Endometrial microvascular endothelial cells (primary cell): ENCODE measurements around the gene PTPRN2. TPM values are rescaled to one million over a fixed set of nuclear protein-coding genes. Genes with fewer than 3 reads are reported as not detected.

Experiments used
- in situ Hi-C: cut with HindIII; loops from 2 replicates; pipeline ENCODE4 v1.10.0; 2017; ENCODE audit warnings: low sequenced_read_pairs, low pct_unique_long_range_greater_than_20kb; ENCODE audit errors: inconsistent ontology term
- total RNA-seq: library from RNA; depleted of rRNA; stranded (reverse); fragments of >200 nt; gene quantifications from one replicate; pipeline ENCODE4 v1.2.3, GENCODE V29; 2015; ENCODE audit errors: inconsistent ontology term

PTPRN2 gene
- total RNA-seq, 1 donor from 2014 or later, result 13.3 TPM

- in situ Hi-C loops, result no loop called here
These were observed 780.1 kb downstream of the PTPRN2 start for GRCh38 chr7:157807510-157807909.

DNA sequence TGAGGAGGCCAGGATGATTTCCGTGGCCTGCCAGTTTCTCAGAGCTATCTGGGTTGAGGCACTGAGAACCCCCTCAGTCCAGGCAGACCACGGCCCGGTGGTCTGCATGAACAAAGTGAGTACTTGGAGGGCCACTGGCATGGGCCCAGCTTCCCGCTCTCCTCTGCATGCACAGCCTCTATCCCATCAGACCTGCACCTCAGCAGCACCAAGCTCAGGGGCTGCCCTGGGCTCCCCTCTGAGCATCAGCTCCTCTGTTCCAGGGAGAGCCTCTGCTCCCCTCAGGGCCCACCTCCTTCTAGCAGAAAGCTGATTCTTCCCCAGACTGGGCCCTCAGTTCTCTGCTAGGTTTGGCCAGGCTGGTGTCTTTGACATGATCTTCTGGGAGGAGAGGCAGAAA, 780.9 kb downstream of the PTPRN2 start:
- in situ Hi-C loops, result no loop called here

DNA sequence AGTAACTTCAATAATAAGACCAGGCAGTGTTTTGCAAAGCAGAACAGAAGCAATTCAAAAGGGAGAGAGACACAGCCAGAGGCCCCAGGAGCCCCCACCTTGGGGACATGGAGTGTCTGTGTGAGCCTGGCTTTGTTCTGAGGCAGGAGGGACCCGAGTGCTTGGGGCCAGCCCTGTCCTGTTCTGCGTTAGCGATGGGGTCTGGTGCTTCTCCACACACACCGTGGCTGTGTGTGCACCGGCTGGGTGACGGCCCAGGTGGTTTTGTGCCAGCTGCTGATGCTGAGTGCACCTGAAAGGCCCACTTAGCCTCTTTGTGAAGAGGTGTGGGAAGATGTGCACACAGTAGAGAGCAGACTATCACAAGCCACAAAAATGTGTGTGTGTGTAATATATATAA, 781.9 kb downstream of the PTPRN2 start:
- in situ Hi-C loops, result no loop called here

DNA sequence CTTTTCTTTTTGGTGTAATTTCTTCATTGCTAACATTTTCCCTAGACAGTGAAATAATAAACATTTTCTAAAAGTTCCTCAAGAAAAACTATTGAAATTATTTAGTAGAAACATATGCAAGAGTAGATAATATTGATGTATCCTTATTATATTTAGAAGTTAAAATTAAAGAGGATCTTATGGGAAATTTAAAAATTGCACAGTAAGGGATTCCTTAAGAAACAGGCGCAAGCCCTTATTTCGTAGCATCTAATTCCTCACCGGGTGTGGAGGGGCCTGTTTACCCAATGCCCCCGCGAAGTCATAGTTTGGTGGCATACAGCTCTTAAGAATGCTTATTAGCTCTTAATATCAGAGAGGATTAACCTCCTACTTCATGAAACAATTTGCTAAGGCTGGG, 783.7 kb downstream of the PTPRN2 start:
- in situ Hi-C loops, result no loop called here

- in situ Hi-C loops, result no loop called here
These were observed 785.5 kb downstream of the PTPRN2 start for GRCh38 chr7:157801971-157802675.

- in situ Hi-C loops, result no loop called here
These were observed 786.5 kb downstream of the PTPRN2 start for GRCh38 chr7:157801113-157801512.

DNA sequence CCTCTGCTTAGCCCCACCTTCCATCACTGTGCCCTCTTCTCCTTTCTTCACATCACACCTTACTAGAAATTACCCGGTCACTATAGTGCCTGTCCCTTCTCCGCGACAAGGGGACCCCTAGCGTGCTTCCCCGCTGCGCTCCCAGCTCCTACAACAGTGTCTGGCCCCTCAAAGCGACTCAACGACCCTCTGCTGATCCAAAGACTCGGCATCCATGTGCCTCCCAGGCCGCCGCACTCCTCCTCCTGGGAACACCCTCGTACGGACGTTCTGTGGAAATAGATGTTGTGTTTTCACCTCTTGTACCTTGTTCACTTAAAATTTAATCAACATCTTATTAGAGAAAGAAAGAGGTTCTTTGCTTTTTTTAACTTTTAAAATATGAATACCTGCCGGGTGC, 787.3 kb downstream of the PTPRN2 start:
- in situ Hi-C loops, result no loop called here

DNA sequence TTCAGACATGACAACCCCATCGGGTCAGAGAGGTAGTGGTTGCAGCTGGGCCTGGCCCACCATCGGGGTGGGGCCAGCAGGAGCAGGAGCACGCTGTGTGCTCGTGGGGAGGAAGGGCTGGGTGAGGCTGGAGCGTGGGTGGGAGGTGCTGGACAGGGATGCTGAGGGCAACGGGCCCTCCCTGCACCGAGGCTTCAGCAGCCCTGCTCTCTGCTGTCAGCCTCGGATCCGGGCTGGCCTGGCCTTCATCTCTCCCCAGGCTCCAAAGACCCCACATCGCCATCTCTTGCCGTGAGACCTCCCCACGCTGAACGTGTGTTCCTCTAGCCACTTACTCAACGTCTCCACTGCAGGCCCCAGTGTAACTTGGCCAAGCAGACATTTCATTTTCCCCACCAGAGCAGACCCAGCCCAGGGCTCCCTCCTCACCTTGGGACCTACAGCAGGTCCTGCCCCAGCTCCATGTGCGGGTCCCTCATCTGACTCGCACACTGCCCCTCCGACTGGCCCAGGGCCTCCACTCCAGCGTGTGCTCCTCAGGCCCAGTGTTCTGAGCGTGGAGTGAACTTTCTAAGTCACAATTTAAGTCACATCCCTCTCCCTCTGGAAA, 788.4 kb downstream of the PTPRN2 start:
- in situ Hi-C loops, result no loop called here

DNA sequence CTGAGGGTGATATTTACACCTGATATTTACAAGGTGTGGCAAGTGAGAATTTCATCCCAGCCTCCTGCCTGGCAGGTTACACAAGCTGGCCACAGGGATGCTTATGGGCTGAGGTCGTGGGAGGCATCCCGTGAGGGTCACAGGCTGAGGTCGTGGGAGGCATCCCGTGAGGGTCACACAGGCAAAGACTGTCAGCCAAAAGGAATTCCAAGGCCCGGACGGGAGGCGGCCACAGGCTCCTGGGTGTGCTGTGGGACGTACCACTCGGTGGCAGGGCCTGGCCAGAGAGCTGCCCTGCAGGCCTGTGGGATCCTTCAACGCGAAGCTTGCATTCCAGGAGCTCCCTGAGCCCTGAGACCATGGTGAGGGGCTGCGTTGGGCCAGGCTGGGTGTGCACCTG, 790.3 kb downstream of the PTPRN2 start:
- in situ Hi-C loops, result no loop called here

DNA sequence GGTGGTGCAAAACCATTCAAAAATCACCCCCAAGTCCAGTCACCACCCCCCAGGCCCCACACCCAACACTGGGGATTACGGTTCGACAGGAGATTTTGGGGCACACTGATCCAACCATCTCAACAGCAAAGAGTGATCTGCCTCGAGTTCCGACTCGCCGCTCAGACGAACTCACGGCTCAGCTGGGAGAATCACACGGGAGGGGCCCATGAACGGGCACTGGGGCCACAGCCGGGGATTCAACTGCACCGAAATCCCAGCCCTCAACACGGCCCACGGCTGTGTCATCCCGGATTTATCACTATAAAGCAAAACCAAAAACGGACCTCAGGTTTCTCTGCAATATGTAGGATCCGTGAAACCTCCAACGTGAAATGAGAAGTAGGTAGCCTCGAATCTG, 790.8 kb downstream of the PTPRN2 start:
- in situ Hi-C loops, result no loop called here

GRCh38 chr7:157795643-157796042, 792.0 kb downstream of the PTPRN2 start:
- in situ Hi-C loops, result no loop called here

DNA sequence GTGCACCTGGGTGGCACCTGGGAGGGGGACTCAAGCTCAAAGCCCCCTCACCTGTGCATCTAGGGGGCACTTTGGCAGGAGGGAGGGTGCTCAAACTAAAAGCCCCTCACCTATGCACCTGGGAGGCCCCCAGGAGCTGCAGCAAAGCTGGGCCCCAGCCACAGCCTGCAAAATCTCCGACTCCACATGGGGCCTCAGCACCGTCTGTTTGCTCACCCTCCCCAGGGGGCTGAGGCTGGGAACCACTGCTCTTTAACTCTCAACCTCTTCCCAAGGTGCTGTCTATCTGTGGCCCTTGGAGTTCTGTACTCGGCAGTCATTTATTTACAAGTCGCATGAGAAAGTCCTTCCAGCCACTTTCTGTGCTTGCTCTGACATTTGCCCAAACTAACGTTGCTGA, 792.4 kb downstream of the PTPRN2 start:
- in situ Hi-C loops, result no loop called here

GRCh38 chr7:157794746-157795065, 792.9 kb downstream of the PTPRN2 start:
- in situ Hi-C loops, result no loop called here

- in situ Hi-C loops, result no loop called here
These were observed 793.5 kb downstream of the PTPRN2 start for GRCh38 chr7:157793973-157794745.

- in situ Hi-C loops, result no loop called here
These were observed 794.6 kb downstream of the PTPRN2 start for GRCh38 chr7:157793087-157793353.

DNA sequence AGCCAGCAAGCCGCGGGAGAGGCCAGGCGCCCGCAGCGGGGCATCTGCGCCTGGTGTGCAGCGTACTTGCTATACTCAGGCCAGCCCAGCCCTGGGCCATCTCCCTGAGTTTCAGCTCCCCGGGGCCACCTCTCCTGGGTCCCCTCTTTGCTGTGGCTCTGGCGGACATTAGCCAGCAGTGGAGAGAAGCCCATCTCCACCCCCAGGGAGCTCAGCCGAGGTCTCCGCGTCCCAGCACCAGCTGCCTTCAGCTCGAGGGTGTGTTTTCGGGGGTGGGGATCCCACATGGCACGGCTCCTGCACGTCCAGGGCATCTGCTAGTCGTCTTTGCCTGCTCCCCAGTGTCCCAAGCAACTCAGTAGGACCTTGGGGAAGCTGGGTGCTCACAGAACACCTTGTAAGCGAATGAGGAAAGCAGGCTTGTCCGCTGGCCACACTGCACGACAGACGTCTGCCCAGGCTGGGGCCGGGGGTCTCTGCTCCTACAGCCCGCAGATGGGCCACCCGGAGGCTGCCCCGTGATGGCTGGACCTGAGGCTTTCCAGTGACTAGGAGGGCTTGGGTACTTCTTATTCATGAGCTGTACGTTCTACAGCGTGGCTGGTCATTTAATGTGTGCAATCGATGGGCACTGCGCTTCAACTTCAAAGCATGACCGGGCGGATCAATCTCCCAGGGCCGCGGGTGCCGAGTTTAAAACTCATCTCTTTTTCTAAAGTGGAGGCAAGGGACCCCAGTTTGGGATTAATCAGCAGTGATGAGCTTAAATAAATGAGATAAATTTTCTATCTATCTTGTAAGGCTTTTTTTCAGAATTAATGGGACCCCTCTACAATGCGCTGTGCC, 795.2 kb downstream of the PTPRN2 start:
- in situ Hi-C loops, result no loop called here

GRCh38 chr7:157791666-157792065, 796.0 kb downstream of the PTPRN2 start:
- in situ Hi-C loops, result no loop called here

DNA sequence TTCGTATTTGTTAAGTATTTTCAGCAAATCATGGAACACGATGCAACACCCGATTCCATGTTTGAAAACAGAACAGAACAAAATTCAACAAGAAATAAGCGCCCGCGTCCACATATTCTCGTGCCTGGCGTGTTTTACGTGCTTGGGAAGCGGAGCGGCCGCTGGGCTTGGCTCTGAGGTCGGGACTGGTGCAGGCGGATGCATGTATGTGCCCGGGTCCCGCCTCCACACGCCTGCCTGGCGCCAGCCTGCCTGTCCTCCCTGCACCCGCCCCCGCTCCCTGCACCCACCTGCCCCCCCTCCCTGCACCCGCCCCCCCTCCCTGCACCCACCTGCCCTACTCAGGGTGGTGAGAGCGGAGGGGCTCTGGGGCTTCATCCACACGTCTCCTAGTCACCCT, 796.4 kb downstream of the PTPRN2 start:
- in situ Hi-C loops, result no loop called here

GRCh38 chr7:157789942-157790341, 797.7 kb downstream of the PTPRN2 start:
- in situ Hi-C loops, result no loop called here

DNA sequence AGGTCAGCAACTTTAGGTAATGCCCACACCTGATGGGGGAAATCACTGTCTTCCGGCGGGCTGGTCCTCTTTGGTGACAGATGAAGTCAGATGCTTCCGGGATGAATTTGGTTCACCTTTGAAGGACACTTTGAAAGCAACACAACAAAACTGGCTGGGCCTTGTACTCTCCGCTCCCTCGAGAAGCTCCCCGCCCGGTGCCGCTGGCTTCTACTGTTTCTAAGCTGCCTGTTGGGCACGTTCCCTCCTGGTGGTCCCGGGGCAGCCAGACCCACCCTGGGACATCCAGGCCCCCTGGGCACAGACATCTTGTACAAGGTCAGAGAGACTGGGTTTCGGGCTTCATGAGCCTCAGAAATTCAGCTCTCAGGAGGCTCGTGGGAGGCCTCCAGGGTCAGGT, 798.5 kb downstream of the PTPRN2 start:
- in situ Hi-C loops, result no loop called here
